DOHH2 (cell line): Measurements from ENCODE around the gene MADD.
A peak's percentile ranks its signal among the peaks of the same experiment; 100 is the strongest.

Experiments
- H3F3A ChIP-seq: fragments of 200-600 bp; sonication (generic), shearing (Covaris generic); 2 replicates; pipeline ENCODE4 v1.6.0; 2016; ENCODE audit warnings: antibody characterized with exemption, mild to moderate bottlenecking; ENCODE audit not compliant: control insufficient read depth, insufficient read depth
- H3K27ac ChIP-seq: fragments of 200-600 bp; sonication (generic); 2 replicates; pipeline ENCODE4 v1.5.1; 2014; ENCODE audit warnings: low read depth, mild to moderate bottlenecking, low read length, moderate library complexity
- H3K27me3 ChIP-seq: fragments of 200-600 bp; sonication (generic); 2 replicates; pipeline ENCODE4 v1.6.1; 2014; ENCODE audit warnings: mild to moderate bottlenecking, low read length, mixed read lengths; ENCODE audit not compliant: control insufficient read depth
- H3K36me3 ChIP-seq: fragments of 200-600 bp; sonication (generic); 2 replicates; pipeline ENCODE4 v1.6.1; 2014; ENCODE audit warnings: mild to moderate bottlenecking, low read length, moderate library complexity, mixed read lengths; ENCODE audit not compliant: control insufficient read depth
- H3K4me1 ChIP-seq: fragments of 200-600 bp; sonication (generic); 2 replicates; pipeline ENCODE4 v1.6.1; 2014; ENCODE audit warnings: mild to moderate bottlenecking, low read length, mixed read lengths; ENCODE audit not compliant: control insufficient read depth
- H3K4me2 ChIP-seq: fragments of 200-600 bp; sonication (generic); 2 replicates; pipeline ENCODE4 v1.6.0; 2014; ENCODE audit warnings: mild to moderate bottlenecking, low read length, moderate library complexity
- H3K4me3 ChIP-seq: fragments of 200-600 bp; sonication (generic); 2 replicates; pipeline ENCODE4 v1.5.1; 2014; ENCODE audit warnings: mild to moderate bottlenecking, low read length, mixed read lengths
- H3K79me2 ChIP-seq: fragments of 200-600 bp; sonication (generic); 2 replicates; pipeline ENCODE4 v1.6.1; 2014; ENCODE audit warnings: mild to moderate bottlenecking, low read length, mixed read lengths; ENCODE audit not compliant: control insufficient read depth
- H3K9me2 ChIP-seq: fragments of 200-600 bp; sonication (generic); replicated peaks from 2 replicates; pipeline ENCODE4 v1.6.1; 2014; ENCODE audit warnings: mild to moderate bottlenecking, low read length, mixed read lengths; ENCODE audit not compliant: control insufficient read depth
- H3K9me3 ChIP-seq: fragments of 200-600 bp; sonication (generic); 2 replicates; pipeline ENCODE4 v1.6.1; 2014; ENCODE audit warnings: antibody characterized with exemption, low read length, mixed read lengths; ENCODE audit not compliant: control insufficient read depth, insufficient read depth
- H4K20me1 ChIP-seq: fragments of 200-600 bp; sonication (generic); 2 replicates; pipeline ENCODE4 v1.6.0; 2014; ENCODE audit warnings: low read depth, mild to moderate bottlenecking, antibody characterized with exemption, low read length, moderate library complexity; ENCODE audit not compliant: control insufficient read depth, insufficient read depth
- EZH2phosphoT487 ChIP-seq: fragments of 200-600 bp; sonication (generic); IDR thresholded peaks from 2 replicates; pipeline ENCODE4 v1.6.1; 2017; ENCODE audit warnings: borderline replicate concordance, mild to moderate bottlenecking, antibody characterized with exemption, low read length, moderate library complexity, mixed read lengths
- TF ChIP-seq, protein P1 (sequence below): fragments of 200-600 bp; sonication (generic); IDR thresholded peaks from one replicate; pipeline ENCODE4 v1.5.1; 2014; ENCODE audit warnings: antibody characterized with exemption, mild to moderate bottlenecking, low read depth, low read length; ENCODE audit not compliant: poor library complexity, severe bottlenecking

MADD gene

DNA sequence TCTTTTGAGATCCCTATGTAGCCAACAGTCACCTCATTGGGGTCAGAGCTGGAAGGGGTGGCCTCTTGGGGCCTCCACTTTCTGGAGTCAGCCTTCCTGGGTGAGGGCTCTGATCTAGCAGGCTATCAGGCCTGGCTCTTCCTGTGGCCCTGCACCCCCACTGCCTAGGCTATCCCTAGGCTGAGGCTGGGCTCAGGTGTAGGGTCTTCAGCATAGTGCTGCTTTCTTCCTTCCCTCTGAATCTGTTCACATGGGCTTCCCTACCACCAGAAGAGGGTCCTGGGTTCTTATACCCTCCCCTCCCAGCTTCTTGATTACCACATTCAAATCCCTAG, 108.9 kb downstream of the MADD start:
- peaks cover 39% of the 10 kb centered on the region for H3K36me3 ChIP-seq
- peaks cover 48% of the 10 kb centered on the region for H3K79me2 ChIP-seq
- peak overlapping the region; percentile 96 for H3K4me2 ChIP-seq
- no peak for TF ChIP-seq EZH2phosphoT487
- TF ChIP-seq, protein P1, sequence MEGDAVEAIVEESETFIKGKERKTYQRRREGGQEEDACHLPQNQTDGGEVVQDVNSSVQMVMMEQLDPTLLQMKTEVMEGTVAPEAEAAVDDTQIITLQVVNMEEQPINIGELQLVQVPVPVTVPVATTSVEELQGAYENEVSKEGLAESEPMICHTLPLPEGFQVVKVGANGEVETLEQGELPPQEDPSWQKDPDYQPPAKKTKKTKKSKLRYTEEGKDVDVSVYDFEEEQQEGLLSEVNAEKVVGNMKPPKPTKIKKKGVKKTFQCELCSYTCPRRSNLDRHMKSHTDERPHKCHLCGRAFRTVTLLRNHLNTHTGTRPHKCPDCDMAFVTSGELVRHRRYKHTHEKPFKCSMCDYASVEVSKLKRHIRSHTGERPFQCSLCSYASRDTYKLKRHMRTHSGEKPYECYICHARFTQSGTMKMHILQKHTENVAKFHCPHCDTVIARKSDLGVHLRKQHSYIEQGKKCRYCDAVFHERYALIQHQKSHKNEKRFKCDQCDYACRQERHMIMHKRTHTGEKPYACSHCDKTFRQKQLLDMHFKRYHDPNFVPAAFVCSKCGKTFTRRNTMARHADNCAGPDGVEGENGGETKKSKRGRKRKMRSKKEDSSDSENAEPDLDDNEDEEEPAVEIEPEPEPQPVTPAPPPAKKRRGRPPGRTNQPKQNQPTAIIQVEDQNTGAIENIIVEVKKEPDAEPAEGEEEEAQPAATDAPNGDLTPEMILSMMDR = no peak
- no peaks in the 10 kb centered on the region for H4K20me1 ChIP-seq
- H3K27me3 ChIP-seq = no peaks in the 10 kb centered on the region
- H3K27ac ChIP-seq = peak overlapping the region; percentile 78
- peak overlapping the region; percentile 97 for H3K4me3 ChIP-seq
- no peaks in the 10 kb centered on the region for H3F3A ChIP-seq
- H3K9me3 ChIP-seq = no peaks in the 10 kb centered on the region
- peaks cover 53% of the 10 kb centered on the region for H3K4me1 ChIP-seq
- no peaks in the 10 kb centered on the region for H3K9me2 ChIP-seq

DNA sequence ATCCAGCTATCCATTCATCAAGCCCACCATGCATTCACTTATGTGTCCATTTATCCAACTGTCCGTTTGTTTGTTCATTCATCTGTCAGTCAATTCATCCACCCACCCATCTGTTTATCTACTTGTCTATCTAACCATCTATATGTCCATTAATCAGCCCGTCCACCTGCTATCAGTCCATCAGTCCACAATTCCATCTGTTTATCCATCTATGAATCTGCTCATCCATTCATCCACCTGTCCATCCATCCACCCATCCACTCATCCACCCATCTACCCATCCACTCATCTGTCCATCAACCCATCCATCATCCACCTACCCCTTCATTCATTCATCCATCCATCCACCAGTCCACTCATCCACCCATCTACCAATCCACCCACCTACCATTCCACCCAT, 109.4 kb downstream of the MADD start:
- no peak overlapping the region for H3K4me3 ChIP-seq
- peaks cover 44% of the 10 kb centered on the region for H3K79me2 ChIP-seq
- H3K4me2 ChIP-seq = peak overlapping the region; percentile 96; the same call in 1 of the 2 replicates
- TF ChIP-seq, protein P1 = no peak
- no peak for TF ChIP-seq EZH2phosphoT487
- H3K9me3 ChIP-seq = no peaks in the 10 kb centered on the region
- no peaks in the 10 kb centered on the region for H4K20me1 ChIP-seq
- H3K36me3 ChIP-seq = peaks cover 34% of the 10 kb centered on the region
- peaks cover 48% of the 10 kb centered on the region for H3K4me1 ChIP-seq
- no peaks in the 10 kb centered on the region for H3K9me2 ChIP-seq
- H3K27me3 ChIP-seq = no peaks in the 10 kb centered on the region
- no peak overlapping the region for H3K27ac ChIP-seq
- no peaks in the 10 kb centered on the region for H3F3A ChIP-seq
